HG02642 (cell line): ENCODE results near the gene WNT6.

Source experiments
- ATAC-seq: cut with Tn5 transposase; IDR thresholded peaks from one replicate; pipeline ENCODE4 v1.9.1; 2021; ENCODE audit warnings: mild to moderate bottlenecking; ENCODE audit not compliant: unreplicated experiment, poor library complexity

The WNT6 gene

GRCh38 chr2:218856167-218856895 is 3.3 kb upstream of the WNT6 start:
- no peak for ATAC-seq

DNA sequence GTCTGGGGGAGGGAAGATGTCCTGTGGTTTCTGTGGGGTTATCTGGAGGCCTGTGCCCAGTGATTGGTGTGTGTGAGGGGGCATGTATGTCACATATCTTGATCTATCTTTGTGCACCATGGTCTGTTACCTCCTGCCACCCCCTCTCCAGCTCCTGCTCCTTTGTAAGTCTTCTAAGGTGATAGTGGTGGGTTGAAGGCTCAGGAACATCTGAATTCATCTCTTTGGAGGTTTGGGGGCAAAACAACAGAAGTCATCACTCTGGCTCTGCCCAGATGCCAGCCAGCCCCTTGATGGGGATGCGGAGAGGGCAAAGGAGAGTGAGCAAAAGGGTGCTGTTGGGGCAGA is 2.7 kb upstream of the WNT6 start:
- ATAC-seq = no peak

DNA sequence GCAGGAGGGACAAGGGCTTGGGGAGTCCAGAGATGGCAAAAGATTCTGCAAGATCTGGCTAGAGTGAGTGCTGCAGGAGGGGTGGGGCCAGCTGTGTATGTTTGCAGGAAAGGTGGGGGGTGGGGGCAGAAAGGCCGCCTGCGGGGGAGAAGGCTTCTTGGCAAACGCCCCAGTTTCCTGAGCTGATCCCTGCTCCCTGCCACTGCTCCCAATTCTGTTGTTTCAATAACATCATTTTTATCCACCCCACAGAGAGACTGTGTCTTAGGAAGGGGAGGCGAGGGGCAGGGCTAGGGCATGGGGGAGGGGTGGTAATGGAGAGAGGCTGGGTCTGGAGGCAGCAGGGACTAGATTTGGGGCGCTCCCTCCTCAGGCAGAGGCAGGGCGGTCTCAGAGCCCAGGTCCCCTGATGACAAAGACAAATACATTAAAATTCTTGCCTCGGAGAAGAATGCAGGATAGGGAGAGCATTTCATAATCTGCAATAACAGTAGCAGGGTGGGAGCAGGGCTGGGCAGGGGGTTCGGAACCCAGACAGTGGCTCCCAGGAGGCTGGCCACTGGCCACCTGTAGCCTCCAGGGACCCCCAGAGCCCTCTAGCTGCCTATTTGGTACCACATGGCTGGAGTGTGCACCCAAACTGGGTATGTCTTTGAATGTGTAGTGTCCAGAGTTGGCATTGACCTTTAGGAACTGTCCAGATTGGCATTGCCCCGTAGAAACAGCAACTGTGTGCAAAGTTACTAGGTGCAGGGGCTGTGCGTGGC is 2.1 kb upstream of the WNT6 start:
- ATAC-seq = no peak

DNA sequence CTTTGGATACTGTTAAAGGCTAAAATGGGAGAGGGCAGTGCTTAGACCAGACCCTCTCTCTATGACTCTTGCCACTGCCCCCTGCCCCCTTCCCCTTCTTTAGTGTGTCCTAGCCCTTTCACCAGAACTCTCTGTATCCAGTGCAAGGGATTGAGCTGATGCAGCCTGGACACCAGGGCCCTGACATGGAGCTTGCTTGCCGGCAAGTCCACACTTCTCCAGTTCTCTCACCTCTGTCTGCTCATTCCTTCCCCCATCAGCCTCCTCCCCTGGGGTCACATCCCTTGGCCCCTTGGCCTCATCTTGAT is 1.5 kb upstream of the WNT6 start:
- no peak for ATAC-seq

GRCh38 chr2:218858671-218859555 is 692 bp upstream of the WNT6 start:
- ATAC-seq = no peak

GRCh38 chr2:218859988-218860831 is 605 bp downstream of the WNT6 start:
- no peak for ATAC-seq

- ATAC-seq = no peak
Observed at GRCh38 chr2:218860950-218861381, 1.4 kb downstream of the WNT6 start.

GRCh38 chr2:218861645-218862318 is 2.2 kb downstream of the WNT6 start:
- ATAC-seq = no peak

DNA sequence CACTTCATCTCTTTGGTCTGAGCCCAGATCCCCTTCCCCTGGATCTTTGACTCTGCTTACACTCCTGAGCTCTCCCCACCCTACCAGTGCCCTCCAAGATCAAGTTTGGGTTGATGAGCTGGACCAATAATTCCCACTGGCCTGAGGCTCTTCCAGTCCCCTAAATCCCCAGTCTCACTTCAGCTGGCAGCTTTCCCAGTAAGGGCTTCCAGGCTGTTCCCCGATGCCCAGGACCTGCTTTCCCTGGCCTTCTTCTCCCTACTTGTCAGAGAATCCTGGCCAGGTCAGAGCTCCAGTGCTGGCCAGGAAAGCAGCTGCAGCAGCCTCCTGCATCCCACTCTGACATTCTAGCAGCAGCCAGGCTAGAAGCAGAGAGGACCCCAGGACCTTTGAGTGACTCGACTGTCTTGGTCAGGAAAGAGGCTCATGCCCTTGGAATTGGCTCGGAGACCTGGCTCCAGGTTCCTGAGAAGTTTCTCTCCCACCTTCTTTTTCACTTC is 3.5 kb downstream of the WNT6 start:
- ATAC-seq = no peak

- ATAC-seq = no peak
Observed at GRCh38 chr2:218865396-218865795, 5.8 kb downstream of the WNT6 start.

GRCh38 chr2:218865999-218866398 is 6.4 kb downstream of the WNT6 start:
- ATAC-seq = no peak

GRCh38 chr2:218867900-218868299 is 8.3 kb downstream of the WNT6 start:
- ATAC-seq = no peak

- ATAC-seq = no peak
Observed at GRCh38 chr2:218869064-218869463, 9.5 kb downstream of the WNT6 start.

DNA sequence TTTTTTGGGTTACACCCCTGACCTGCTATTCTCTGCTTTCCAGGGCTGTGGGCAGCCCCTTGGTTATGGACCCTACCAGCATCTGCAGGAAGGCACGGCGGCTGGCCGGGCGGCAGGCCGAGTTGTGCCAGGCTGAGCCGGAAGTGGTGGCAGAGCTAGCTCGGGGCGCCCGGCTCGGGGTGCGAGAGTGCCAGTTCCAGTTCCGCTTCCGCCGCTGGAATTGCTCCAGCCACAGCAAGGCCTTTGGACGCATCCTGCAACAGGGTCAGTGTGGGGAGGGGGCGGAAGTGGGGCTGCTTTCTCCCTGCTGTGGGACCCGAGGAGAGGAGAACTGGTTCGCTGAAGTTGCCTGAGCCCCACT is 11.4 kb downstream of the WNT6 start:
- ATAC-seq = no peak

DNA sequence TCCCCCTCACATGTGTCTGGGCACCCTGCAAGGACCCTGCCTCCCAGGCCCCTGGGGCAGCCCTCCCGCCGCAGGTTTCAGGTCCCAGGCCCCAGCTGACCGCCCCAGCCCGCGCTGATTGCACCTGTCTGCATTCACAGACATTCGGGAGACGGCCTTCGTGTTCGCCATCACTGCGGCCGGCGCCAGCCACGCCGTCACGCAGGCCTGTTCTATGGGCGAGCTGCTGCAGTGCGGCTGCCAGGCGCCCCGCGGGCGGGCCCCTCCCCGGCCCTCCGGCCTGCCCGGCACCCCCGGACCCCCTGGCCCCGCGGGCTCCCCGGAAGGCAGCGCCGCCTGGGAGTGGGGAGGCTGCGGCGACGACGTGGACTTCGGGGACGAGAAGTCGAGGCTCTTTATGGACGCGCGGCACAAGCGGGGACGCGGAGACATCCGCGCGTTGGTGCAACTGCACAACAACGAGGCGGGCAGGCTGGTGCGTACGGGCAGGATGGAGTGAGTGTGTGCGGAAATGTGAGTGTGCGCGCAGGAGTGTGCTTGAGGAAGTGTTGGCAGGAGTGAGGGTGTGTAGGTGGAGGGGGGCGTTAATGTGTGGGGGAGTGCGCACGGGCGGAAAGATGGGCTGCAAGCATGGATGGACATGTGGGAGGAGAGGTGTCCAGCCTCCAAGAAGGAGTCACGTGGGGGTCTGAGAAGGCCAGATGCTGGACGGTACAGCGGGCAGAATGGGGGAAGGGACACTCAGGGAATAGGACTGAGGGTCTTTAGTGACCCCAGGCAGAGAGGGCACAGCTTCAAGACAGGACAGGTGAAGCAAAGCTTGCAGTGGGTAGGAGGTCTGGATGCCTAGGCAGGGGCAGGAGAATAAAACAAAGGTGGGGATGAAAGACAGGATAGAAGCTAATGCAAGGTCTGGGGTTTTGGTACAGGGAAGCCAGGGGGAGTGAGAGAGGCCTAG is 12.0 kb downstream of the WNT6 start:
- no peak for ATAC-seq

- no peak for ATAC-seq
Observed at GRCh38 chr2:218872645-218873358, 13.2 kb downstream of the WNT6 start.

- no peak for ATAC-seq
Observed at GRCh38 chr2:218873359-218874194, 14.0 kb downstream of the WNT6 start.
